Ascending aorta (tissue), 2 donors: ENCODE results near the gene PCDH9. TPM values are rescaled to one million over a fixed set of nuclear protein-coding genes. Genes with fewer than 3 reads are reported as not detected.

Experiments
- DNase-seq, 2 donors: peaks; one replicate each; pipeline ENCODE4 v3.0.0-alpha.2; 2019; ENCODE audit warnings: low spot score in 2 of 2
- H3K27ac ChIP-seq, 2 donors: fragments of 200-600 bp; sonication (generic); one replicate each; pipeline ENCODE4 v1.5.1; 2016 to 2017; ENCODE audit warnings: mild to moderate bottlenecking in 1 of 2
- H3K27me3 ChIP-seq: fragments of 200-600 bp; sonication (generic); one replicate; pipeline ENCODE4 v1.5.1; 2017
- H3K36me3 ChIP-seq, 2 donors: fragments of 200-600 bp; sonication (generic); one replicate each; pipeline ENCODE4 v1.5.1; 2016
- H3K4me1 ChIP-seq, 2 donors: fragments of 200-600 bp; sonication (generic); one replicate each; pipeline ENCODE4 v1.5.1; 2016 to 2017; ENCODE audit warnings: mild to moderate bottlenecking in 1 of 2
- H3K4me3 ChIP-seq, 2 donors: fragments of 200-600 bp; sonication (generic); one replicate each; pipeline ENCODE4 v1.5.1; 2016 to 2017; ENCODE audit warnings: mild to moderate bottlenecking in 1 of 2
- H3K9me3 ChIP-seq, 2 donors: fragments of 200-600 bp; sonication (generic); one replicate each; pipeline ENCODE4 v1.5.1; 2016
- intact Hi-C: fragments of 100-400 bp; cut with DNase I; formaldehyde crosslinking; loops from one replicate; pipeline ENCODE4 v1.15.1; 2023
- total RNA-seq: library from RNA; depleted of rRNA; stranded (reverse); fragments of >200 nt; gene quantifications from one replicate; pipeline ENCODE4 v1.1.0, GENCODE V29; 2016
- TF ChIP-seq, protein P1 (sequence below), 3 experiments: fragments of 200-600 bp in 2 of 3; fragments of 450-650 bp in 1 of 3; sonication (generic) in 2 of 3; IDR thresholded peaks; one replicate each; pipeline ENCODE4 v1.5.1; 2016 to 2019; ENCODE audit warnings: antibody characterized with exemption in 3 of 3, mild to moderate bottlenecking in 1 of 3, moderate library complexity in 1 of 3

The PCDH9 gene
- total RNA-seq, 1 donor from 2014 or later, result 3.6 TPM

GRCh38 chr13:66914155-66914554 is 316.0 kb downstream of the PCDH9 start:
- DNase-seq, result no peak
- intact Hi-C loops, result no loop called here

DNA sequence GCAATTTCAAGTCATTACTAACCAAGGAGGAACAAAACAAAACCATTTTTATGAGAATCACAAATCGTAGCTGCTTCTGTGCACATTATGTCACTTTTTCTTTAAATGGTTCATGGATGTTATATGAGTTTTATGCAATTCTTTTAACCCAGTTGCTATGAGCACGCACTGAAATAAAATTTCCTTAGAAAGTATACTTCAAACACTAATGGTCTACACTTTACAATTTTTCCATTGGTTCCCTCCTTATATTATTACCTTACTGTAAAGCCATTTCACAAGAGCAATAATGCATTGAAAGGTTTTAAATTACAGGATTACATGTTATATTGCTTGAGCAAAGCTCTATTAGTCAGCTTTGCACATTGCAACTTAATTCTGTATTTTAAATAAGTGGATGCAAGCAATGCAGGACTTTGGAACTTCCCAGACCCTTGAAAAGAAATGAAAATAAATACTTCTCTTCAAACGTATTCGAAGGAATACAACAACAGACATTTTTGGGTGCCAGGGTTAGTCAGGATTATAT is 318.7 kb downstream of the PCDH9 start:
- Histone ChIP-seq H3K4me3 (no peak overlapping the region), H3K27ac (no peak overlapping the region), H3K27me3 (no peaks in the 10 kb centered on the region), H3K4me1 (no peaks in the 10 kb centered on the region), H3K9me3 (no peaks in the 10 kb centered on the region), H3K36me3 (no peaks in the 10 kb centered on the region)
- TF ChIP-seq, protein P1, sequence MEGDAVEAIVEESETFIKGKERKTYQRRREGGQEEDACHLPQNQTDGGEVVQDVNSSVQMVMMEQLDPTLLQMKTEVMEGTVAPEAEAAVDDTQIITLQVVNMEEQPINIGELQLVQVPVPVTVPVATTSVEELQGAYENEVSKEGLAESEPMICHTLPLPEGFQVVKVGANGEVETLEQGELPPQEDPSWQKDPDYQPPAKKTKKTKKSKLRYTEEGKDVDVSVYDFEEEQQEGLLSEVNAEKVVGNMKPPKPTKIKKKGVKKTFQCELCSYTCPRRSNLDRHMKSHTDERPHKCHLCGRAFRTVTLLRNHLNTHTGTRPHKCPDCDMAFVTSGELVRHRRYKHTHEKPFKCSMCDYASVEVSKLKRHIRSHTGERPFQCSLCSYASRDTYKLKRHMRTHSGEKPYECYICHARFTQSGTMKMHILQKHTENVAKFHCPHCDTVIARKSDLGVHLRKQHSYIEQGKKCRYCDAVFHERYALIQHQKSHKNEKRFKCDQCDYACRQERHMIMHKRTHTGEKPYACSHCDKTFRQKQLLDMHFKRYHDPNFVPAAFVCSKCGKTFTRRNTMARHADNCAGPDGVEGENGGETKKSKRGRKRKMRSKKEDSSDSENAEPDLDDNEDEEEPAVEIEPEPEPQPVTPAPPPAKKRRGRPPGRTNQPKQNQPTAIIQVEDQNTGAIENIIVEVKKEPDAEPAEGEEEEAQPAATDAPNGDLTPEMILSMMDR (IDR thresholded peaks at IDR 0.05), result no peak
- DNase-seq, result no peak
- intact Hi-C loops, result no loop called here

More at GRCh38 chr13:66914155-66914554, 316.0 kb downstream of the PCDH9 start:
- no peaks in the 10 kb centered on the region for H3K36me3 ChIP-seq
- TF ChIP-seq, protein P1 (IDR thresholded peaks at IDR 0.05), result no peak
- H3K4me1 ChIP-seq, result no peaks in the 10 kb centered on the region
- H3K4me3 ChIP-seq, result no peak overlapping the region
- H3K27me3 ChIP-seq, result no peaks in the 10 kb centered on the region
- H3K9me3 ChIP-seq, result no peaks in the 10 kb centered on the region
- no peak overlapping the region for H3K27ac ChIP-seq

DNA sequence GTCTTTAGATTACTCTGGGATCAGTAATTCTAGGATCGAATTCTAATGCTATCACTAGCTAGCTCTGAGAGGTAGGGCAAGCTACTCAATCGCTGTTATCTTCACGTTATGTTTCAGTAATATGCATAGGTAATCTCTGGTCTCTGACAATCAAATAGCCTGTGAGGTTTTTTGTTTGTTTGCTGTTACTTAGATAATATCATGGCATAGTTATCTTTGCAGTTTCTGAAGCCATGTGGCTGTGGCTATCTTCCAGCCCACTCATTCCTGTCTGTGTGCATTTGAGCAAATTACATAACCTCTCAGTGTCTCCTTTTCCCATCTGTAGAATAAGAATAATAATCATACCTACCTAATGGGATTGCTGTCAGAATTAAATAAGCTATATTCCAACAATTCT is 330.2 kb downstream of the PCDH9 start:
- Histone ChIP-seq H3K4me1 (no peaks in the 10 kb centered on the region), H3K36me3 (no peaks in the 10 kb centered on the region), H3K27ac (no peak overlapping the region), H3K27me3 (no peaks in the 10 kb centered on the region), H3K9me3 (no peaks in the 10 kb centered on the region), H3K4me3 (no peak overlapping the region)
- intact Hi-C loops, result no loop called here
- DNase-seq, result no peak
- TF ChIP-seq, protein P1 (IDR thresholded peaks at IDR 0.05), result no peak

DNA sequence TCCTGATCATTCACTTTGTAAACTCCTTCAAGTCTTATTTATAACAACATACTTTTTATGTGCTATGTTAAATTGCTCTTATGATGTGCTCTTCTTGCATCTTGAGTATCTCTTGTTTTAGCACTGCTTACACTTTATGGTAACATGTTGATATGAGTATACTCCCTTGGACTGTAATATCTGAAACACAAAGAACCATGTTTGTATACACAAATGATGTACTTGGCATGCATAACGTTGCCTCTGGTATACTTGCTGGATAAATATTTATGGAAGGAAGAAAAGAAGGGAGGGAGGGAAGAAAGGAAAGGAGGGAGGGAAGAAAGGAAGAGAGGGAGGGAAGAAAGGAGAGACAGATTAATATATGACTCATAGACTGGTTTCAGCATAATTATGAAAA is 333.2 kb downstream of the PCDH9 start:
- intact Hi-C loops, result no loop called here
- DNase-seq, result no peak
- no peaks in the 10 kb centered on the region for H3K36me3 ChIP-seq
- H3K27me3 ChIP-seq, result no peaks in the 10 kb centered on the region
- H3K4me1 ChIP-seq, result no peaks in the 10 kb centered on the region
- TF ChIP-seq, protein P1 (IDR thresholded peaks at IDR 0.05), result no peak
- H3K9me3 ChIP-seq, result no peaks in the 10 kb centered on the region
- no peak overlapping the region for H3K27ac ChIP-seq
- H3K4me3 ChIP-seq, result no peak overlapping the region

DNA sequence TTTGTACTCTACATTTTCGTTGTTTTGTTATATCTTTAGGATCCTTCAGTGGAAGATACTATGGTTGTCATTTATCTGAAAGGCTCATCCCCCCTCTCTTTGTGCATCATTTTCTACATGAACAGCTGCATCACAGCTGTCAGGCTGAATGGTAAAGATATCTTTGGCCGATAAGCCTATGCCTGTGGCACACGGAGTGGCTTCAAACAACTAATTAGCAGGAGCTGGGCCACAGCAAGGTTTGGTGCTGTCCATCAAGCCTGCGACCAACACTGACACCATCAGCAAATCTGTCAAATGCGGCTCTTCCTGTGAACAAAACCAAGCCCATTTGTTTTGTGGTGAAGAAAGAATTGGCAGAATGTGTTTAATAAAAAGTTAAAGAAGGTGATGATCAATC is 334.4 kb downstream of the PCDH9 start:
- no peak overlapping the region for H3K4me3 ChIP-seq
- no peaks in the 10 kb centered on the region for H3K9me3 ChIP-seq
- TF ChIP-seq, protein P1 (IDR thresholded peaks at IDR 0.05), result no peak
- H3K4me1 ChIP-seq, result no peaks in the 10 kb centered on the region
- H3K27ac ChIP-seq, result no peak overlapping the region
- H3K27me3 ChIP-seq, result no peaks in the 10 kb centered on the region
- DNase-seq, result no peak
- intact Hi-C loops, result no loop called here
- no peaks in the 10 kb centered on the region for H3K36me3 ChIP-seq

DNA sequence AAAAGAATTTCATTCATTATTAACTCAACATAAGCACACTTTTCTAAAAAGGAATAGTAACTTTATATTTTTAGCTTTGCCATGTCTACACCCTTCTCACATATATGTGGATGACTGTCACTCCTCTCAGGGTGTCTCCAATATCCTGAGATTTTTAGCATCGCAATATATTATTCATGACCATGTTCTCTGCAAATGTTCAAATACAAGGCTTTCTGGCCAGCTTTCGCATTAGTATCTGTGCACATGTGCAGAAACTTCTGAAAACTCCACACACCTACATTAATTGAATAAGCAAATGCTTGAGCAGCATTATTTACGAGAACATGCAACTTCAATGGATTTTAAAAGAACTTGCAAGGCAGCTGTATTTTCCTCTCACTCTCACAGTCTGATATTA is 334.8 kb downstream of the PCDH9 start:
- no peaks in the 10 kb centered on the region for H3K9me3 ChIP-seq
- TF ChIP-seq, protein P1 (IDR thresholded peaks at IDR 0.05), result no peak
- no peaks in the 10 kb centered on the region for H3K27me3 ChIP-seq
- no peak overlapping the region for H3K27ac ChIP-seq
- H3K4me1 ChIP-seq, result no peaks in the 10 kb centered on the region
- no peak for DNase-seq
- H3K4me3 ChIP-seq, result no peak overlapping the region
- H3K36me3 ChIP-seq, result no peaks in the 10 kb centered on the region
- intact Hi-C loops, result no loop called here
